GM21717 (cell line): ENCODE data around the gene INPP5A.
"Not testable (repeated sequence)": the region's sequence is repeated elsewhere in the genome, so short reads cannot be mapped to it uniquely, and the experiment has no call there.

ENCODE experiments used
- ATAC-seq: cut with Tn5 transposase; IDR thresholded peaks from one replicate; pipeline ENCODE4 v1.9.1; 2021; ENCODE audit warnings: mild to moderate bottlenecking, moderate library complexity; ENCODE audit not compliant: unreplicated experiment

Gene INPP5A

GRCh38 chr10:132546567-132547420, 9.2 kb downstream of the INPP5A start:
- ATAC-seq = no peak

- ATAC-seq = no peak
Measured at GRCh38 chr10:132547421-132547861, 9.9 kb downstream of the INPP5A start.

- ATAC-seq = no peak
Measured at GRCh38 chr10:132548106-132548823, 10.7 kb downstream of the INPP5A start.

GRCh38 chr10:132548869-132549268, 11.3 kb downstream of the INPP5A start:
- ATAC-seq = no peak

GRCh38 chr10:132549371-132549770, 11.8 kb downstream of the INPP5A start:
- ATAC-seq = no peak

GRCh38 chr10:132550366-132551092, 12.9 kb downstream of the INPP5A start:
- no peak for ATAC-seq

- ATAC-seq = peak; percentile 46
Measured at GRCh38 chr10:132551093-132551807, 13.7 kb downstream of the INPP5A start.

GRCh38 chr10:132551808-132552130, 14.2 kb downstream of the INPP5A start:
- no peak for ATAC-seq

- not testable (repeated sequence) for ATAC-seq
Measured at GRCh38 chr10:132552635-132553034, 15.0 kb downstream of the INPP5A start.

GRCh38 chr10:132553568-132553967, 16.0 kb downstream of the INPP5A start:
- ATAC-seq = not testable (repeated sequence)

GRCh38 chr10:132554053-132554990, 16.7 kb downstream of the INPP5A start:
- ATAC-seq = no peak

- no peak for ATAC-seq
Measured at GRCh38 chr10:132554991-132555647, 17.5 kb downstream of the INPP5A start.

- ATAC-seq = no peak
Measured at GRCh38 chr10:132555648-132556575, 18.3 kb downstream of the INPP5A start.

- ATAC-seq = no peak
Measured at GRCh38 chr10:132556994-132557441, 19.4 kb downstream of the INPP5A start.

- no peak for ATAC-seq
Measured at GRCh38 chr10:132557696-132558515, 20.3 kb downstream of the INPP5A start.

- ATAC-seq = no peak
Measured at GRCh38 chr10:132558516-132559413, 21.2 kb downstream of the INPP5A start.
